CD4-positive, alpha-beta T cell treated with Interleukin-6 at 100 ng/mL for 8 hours (primary cell): Measurements from ENCODE around the gene IL17RE.
"Not testable (repeated sequence)": the region's sequence is repeated elsewhere in the genome, so short reads cannot be mapped to it uniquely, and the experiment has no call there.

Source experiments
- DNase-seq: peaks from one replicate; pipeline ENCODE4 v3.0.0-alpha.2; 2020; ENCODE audit warnings: mixed read lengths, low spot score

IL17RE gene

DNA sequence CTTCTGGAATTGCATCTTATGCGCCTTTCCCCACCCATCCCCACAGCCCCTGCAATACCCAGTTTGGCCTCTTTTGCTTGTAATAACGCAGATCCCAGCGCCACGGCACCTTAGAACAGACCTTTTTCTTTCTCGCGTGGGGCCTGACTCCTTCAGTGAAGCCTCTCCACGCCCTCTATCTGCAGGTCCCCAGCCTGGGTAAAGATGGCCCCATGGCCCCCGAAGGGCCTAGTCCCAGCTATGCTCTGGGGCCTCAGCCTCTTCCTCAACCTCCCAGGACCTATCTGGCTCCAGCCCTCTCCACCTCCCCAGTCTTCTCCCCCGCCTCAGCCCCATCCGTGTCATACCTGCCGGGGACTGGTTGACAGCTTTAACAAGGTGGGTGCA, 31.6 kb downstream of the IL17RE start:
- DNase-seq: peak; percentile 17

DNA sequence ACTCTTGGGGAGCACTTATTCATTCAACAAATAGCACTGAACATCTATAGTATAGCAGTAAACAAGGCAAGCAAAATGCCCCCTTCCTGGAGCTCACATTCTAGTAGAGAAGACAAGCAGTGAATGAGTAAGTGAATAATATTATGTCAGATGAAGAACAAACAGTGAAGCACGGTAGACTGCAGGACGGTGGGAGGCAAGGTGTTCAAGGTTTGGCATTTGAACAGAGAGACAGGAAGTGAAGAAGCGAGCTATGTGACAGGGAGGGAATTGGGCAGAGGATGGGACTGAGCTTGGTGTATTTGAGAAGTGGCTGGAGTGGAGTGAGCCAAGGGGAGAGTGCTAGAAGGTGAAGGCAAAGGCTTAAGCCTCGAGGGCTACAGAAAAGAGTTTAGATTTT, 32.3 kb downstream of the IL17RE start:
- no peak for DNase-seq

DNA sequence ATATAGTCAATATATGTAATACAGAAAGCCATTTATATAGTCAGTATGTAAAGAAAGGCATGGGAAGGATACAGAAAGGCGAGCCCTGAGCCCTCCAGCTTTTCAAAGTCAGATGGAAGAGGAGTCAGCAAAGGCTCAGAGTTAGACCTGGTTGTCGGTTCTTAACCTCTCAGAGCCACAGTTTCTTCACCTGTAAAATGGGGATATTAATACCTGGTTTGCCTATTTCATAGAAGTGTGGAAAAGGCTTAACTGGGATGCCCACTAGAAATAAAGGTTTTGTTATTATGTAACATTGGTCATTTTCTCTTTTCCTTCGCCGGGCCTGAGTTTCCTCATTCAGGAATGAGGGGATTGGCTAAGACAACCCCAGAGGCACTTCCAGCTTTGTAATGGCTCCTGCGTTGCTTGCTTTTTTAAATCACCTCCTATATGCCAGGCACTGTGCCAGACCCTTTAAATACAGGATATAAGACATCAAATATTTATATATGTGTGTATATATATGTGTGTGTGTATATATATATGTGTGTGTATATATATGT, 33.4 kb downstream of the IL17RE start:
- no peak for DNase-seq

DNA sequence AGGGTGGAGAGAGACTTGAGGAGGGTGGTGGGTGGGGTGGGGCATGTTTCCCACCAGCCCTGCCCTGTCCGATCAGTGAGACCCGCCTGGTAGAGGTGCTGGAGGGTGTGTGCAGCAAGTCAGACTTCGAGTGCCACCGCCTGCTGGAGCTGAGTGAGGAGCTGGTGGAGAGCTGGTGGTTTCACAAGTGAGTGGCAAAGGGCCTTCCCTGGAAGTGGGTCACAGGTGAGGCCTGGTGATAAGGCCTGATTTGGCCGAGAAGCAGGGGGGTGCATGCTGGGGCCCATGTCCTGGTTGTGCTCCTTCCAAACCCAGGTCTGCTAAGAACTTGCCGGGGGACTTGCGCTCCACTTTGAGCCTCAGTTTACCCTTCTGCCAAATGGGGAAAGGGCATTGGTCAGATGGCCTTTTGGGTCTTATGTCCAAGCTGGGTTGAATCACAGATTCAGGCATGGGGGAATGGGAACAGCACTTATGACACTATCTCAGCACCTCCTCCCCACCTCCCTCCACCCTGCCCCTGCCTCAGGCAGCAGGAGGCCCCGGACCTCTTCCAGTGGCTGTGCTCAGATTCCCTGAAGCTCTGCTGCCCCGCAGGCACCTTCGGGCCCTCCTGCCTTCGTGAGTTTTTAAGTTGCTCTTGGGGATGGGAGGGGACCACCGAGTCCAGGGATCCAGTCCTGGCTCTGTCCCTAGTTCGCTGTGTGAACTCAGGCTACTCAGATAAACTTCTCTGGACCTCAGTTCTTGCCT, 35.0 kb downstream of the IL17RE start:
- no peak for DNase-seq

DNA sequence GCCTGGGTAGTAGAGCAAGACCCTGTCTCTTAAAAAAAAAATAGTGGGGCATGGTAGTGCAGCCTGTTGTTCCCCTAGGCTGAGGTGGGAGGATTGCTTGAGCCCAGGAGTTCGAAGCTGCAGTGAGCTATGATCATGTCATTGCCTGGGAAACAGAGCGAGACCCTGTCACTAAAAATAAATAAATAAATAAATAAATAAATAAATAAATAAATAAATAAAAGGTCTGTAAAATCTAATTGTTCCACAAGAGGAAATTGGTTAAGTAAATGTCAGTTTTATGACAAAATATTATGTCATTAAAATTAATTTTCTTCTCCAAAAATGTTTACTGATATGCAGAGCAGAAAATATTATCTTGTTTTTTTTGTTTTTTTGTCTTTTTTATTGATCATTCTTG, 36.3 kb downstream of the IL17RE start:
- no peak for DNase-seq

DNA sequence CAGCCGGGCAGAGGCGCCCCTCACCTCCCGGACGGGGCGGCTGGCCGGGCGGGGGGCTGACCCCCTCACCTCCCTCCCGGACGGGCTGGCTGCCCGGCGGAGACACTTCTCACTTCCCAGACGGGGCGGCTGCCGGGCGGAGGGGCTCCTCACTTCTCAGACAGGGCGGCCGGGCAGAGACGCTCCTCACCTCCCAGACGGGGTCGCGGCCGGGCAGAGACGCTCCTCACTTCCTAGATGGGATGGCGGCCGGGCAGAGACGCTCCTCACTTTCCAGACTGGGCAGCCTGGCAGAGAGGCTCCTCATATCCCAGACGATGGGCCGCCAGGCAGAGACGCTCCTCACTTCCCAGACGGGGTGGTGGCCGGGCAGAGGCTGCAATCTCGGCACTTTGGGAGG, 37.3 kb downstream of the IL17RE start:
- not testable (repeated sequence) for DNase-seq

DNA sequence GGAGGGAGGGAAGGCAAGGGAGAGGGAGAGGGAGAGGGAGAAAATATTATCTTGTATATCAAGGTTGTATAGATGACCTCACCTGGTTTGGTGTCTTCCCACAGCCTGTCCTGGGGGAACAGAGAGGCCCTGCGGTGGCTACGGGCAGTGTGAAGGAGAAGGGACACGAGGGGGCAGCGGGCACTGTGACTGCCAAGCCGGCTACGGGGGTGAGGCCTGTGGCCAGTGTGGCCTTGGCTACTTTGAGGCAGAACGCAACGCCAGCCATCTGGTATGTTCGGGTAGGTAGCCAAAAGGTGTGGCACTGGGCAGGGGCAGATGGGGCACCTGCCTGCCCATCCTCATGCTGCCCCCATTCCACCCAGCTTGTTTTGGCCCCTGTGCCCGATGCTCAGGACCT, 38.1 kb downstream of the IL17RE start:
- no peak for DNase-seq

DNA sequence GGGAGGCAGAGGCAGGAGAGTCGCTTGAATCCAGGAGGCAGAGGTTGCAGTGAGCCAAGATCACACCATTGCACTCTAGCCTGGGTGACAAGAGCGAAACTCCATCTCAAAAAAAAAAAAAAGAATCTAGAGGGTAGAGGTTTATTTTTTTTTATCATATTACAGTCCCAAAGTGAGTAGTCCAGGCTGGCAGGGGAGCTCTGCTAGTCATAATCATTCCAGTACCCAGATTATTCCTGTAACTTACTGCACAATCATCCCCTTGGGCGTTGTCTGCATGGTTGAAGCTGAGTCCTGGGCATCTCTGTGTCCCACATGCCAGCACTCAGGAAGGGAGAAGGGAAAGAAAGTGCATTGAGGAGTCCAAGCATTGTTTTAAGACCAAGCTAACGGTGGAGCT, 39.5 kb downstream of the IL17RE start:
- DNase-seq: no peak

DNA sequence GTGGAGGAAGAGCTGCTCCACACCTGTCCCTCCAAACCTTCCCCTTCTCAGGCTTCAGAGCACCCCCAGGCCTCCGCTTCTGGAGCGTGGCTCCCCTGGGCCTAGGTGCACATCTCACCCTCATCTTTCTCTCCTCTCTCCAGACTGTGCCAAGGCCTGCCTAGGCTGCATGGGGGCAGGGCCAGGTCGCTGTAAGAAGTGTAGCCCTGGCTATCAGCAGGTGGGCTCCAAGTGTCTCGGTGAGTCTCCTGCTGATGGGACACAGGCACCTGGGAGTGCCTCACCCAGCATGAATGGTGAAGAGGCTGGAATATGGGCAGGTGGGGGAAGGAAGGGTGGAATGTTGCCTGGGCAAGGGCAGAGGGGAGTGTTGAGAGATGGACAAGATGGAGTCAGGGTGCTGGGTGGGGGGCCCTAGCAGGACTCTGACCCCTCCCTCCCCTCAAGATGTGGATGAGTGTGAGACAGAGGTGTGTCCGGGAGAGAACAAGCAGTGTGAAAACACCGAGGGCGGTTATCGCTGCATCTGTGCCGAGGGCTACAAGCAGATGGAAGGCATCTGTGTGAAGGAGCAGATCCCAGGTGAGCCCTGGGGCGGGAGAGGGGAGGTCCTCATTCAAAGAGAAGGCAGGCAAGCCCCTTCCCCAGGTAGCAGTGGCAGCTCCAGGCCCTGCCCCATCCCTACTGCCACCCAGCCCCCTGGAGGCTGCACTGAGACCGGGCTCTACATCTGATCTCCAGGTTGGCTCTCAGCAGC, 40.5 kb downstream of the IL17RE start:
- no peak for DNase-seq

DNA sequence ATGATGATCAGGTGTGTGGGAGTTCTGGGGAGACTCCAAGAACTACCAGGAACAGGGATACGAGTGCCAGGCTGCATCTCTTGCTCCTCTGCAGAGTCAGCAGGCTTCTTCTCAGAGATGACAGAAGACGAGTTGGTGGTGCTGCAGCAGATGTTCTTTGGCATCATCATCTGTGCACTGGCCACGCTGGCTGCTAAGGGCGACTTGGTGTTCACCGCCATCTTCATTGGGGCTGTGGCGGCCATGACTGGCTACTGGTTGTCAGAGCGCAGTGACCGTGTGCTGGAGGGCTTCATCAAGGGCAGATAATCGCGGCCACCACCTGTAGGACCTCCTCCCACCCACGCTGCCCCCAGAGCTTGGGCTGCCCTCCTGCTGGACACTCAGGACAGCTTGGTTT, 41.6 kb downstream of the IL17RE start:
- no peak for DNase-seq

DNA sequence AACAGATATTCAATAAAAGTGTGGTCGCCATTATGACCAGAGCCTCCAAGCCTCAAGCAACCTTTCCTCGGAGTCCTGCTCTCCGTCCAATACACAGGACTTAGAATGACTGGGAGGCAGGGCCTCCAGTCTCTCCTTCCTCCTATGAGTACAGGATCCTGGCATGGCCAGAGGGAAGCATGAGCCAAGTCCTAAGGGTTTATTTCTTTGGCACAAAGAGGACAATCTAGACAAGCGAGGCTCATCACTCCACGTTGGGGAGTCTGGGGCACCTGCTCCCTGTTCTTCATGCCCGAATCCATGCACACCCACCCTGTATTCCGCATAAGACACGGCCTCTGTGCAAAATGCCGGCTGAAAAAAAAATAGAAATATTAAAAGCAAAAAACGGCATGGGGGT, 42.7 kb downstream of the IL17RE start:
- no peak for DNase-seq

DNA sequence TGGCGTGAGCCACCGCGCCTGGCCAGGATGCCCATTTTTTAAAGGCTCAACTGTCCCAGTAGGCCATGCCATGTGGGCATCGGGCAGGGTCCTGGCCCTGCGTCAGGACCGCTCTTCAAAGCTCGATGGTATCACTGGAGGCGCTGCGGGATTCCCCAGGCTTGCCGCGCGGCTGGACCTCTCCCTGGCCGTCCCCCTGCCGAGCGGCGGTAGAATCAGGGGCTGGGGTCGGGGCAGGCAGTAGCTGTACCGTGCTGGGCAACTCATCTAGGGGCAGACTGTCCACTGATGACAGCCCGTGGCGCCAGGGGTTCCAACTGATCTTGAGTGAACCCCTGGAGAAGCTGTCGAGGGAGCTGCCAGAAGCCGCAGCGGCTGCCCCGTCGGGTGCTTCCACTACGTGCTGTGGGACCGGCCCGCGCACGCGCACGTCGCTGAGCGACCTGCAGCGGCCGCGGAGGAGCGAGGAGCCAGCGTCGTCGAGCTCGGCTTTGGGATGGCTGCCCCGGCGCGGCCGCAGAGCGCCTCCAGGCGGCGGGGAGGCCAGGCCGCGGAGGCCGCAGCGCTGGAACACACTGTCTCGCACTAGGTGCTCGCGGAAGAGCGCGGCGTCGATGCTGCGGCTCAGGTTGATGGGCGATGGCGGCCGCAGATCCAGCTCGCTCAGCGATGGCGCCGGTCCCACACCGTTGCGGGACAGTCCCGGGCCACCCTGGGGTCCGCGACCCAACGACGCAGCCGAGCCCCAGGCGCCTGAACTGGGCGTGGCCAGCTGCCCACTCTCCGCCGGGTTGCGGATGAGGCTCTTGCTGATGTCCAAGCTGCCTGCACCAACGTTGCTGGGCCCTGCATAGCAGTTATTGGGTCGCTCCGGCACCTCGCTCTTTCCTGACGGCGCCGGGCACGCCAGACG, 43.7 kb downstream of the IL17RE start:
- DNase-seq: peak; percentile 78

DNA sequence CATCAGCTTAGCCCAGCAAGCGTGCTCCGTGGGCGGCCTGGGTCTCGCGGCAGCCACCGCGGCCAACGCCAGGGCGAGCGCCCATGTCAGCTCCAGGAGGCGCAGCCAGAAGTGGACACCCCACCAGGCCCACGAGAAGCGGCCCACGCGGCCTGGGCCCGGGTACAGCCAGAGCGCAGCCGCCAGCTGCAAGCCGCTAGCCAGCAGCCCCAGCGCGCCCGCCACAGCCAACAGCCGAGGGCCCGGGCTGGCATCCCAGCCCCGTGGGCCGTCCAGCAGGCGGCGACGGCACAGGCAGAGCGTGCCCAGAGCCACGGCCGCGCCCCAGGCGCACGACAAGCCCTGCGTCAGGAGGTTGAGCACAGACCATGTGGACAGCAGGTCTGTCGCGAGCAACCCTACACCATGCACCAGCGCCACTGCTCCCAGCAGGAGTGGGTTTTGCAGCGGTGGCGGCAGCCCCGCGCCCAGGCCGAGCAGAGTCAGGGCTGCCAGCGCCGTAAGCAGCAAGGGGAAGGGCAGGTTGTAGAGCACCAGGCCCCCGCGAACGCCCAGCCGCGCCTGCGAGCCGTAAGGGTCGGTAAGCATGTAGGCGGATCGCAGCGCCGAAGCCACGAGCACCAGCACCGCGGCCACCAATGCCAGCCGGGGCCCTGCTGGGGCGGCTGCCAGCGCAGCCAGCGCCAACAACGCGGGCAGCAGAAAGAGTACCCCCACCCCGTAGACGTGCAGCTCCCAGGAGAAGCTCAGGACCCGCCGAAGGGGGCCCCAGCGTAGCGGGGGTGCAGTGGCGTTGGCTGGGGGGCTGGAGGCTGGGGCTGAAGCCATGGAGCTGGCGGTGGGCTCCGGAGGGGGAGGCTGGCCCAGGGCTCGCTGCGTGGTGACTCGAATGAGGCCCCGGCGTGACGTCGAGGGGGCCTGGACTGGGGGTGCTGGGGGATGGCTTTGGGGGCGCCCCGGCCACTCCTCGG, 44.7 kb downstream of the IL17RE start:
- DNase-seq: no peak

DNA sequence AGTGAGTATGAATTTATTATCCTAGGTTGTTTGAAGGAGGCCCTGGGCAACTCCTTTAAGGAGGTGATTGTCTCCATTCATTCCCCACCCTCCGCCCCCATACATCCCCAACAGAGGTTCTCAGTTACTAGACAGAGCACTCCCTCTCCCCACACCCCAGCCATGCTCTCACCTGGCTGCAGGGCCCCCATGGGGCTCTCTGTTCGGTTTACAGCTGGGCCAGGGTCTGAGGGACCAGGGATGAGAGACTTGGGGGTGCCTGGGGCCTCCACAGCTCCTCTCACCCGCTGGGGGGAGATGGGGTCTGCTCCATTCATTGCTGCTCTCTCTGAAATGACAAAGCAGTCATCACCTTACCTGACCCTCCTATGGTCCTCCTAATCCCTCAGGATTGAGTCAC, 45.9 kb downstream of the IL17RE start:
- DNase-seq: no peak

DNA sequence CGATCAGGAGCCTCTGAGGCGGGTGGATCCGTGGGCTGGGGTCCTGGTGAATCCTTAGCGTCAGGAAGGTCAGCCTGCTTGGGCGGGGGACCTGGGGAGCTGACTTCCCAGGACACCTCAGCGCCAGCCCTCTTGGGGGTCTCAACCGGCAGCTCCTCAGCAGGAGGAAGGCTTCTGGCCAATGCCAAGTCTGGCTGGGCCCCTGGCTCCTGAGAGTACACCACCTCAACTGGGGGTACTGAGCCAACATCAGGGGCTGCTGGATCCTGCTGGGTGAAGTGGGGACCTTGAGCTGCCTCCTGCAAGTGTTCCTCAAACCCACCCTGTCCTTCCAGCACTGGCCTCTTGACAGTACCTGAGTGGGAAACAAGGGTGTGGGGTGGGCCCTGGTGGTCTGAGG, 46.5 kb downstream of the IL17RE start:
- DNase-seq: no peak

DNA sequence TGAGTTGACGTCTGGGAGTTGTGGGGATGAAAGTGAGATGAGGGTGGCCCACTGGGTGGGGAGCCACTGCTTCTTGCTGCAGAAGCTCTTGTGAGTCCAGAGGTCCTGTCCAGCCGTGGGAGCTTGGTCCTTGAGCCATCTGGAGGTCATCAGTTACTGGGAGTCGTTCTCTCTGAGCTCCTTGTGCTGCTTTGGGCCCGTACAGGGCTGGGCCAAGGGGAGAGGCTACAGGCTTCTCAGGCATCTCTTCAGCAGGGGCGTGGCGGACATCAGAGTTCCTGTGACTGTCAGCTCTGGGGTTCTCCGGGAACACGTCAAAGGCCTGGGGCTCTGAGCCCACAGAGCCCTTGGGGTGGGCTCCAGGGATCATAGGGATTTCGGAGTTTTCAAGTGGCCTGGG, 47.0 kb downstream of the IL17RE start:
- no peak for DNase-seq

DNA sequence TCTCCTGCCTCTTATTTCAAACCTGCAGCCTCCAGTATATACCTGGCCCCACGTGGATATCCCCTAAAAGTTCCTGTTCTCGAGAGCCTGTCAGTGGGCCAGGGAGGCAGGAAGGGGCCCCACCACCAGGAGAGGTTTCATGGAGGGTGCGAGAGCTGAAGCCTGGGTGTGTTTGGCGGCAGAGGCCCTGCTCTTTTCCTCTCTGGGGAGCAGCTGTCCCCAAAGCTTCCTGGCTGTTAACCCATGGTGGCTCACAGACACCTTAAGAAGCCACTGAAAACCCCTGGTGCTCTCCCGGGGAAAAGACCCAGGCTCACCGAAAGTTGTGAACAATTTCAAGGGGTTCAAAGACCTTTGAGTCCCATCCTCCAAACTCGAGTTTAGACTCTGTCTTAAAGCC, 48.5 kb downstream of the IL17RE start:
- no peak for DNase-seq

DNA sequence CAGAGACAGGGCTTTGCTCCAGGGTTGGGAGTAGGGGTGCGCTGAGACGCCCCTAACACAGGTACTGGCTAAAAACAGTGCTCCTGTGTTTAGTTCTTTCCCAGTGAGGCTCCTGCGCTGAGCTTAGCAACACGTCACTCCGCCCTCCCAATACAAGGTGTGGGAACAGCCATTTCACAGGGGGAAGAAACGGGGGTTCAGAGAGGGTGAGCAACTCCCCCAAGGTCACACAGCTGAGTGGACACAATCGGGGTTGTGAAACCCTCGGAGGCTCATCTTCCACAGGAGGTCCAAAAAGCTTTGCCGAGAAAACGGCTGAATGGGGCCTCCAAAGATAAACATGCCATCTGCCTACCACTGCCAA, 48.9 kb downstream of the IL17RE start:
- DNase-seq: no peak

DNA sequence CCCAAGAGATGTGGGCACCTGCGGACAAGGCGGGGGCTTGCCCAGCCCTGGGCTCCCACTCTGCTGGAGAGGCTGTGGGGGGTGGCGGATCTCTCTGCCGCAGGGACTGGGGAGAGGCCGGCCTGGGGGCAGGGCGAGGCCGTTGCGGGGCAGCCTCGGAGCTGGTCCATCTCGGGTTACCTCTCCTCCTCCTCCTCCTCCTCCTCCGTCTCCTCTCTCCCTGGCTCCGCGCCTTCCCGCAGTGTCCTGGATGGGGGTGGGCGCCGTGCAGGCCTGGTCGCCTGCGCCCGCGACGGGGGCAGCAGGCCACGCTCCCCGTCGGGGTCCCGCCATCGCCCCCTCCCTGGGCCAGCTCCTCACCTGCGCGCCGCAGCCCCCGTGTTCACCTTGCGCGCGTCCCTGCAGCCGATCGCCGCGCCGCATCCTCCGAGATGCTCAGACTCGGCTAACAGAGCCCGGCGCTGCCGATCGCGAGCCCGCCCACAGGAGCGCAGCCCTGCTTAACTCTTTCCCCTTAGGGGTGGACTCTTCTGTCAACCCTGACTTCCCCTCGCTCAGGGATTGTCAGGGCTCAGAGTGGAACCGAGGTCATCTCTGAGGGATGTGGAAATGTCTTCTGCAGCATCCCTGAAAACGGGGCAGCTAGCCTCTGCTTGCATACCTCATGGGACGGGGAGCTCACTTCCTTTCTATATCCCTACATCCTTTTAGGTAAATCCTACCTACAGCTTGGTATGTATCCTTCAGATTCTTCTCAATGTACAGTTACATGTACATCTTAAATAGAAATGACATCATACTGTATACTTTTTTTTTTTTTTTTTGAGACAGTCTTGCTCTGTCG, 49.5 kb downstream of the IL17RE start, which contains the start of gene PRRT3:
TSS of gene PRRT3 (minus strand) at position 447 of the 844 bp plus-strand sequence. CDS start 2,293 bp downstream, outside the sequence.
- peak; percentile 44 for DNase-seq

DNA sequence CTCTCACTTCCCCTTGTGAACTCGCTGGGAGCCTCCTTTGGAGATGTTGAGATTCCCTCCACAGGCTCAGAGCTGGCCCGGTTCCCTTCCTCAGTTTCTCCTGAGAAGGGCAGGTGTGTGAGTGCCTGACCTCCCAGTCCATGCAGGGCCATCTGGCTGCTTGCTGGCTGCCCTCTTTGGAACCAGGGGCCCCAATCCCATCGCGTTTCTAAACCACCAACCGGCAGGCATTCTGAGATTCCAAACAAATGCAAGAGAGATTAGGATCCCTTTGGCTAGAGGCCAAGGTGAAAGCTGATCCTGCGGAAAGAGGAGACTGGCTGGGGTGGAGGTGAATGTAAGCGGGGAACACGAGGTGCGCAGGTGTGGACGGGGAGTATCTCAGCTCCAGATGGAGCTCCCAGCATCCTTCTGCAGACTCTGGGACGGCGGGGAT, 52.4 kb downstream of the IL17RE start:
- DNase-seq: no peak
